Stimulated activated CD8-positive, alpha-beta memory T cell treated with anti-CD3 and anti-CD28 coated beads, Interleukin-12 subunit alpha, Interleukin-12 subunit beta, amount 100 ng/mL, for 1 hour (primary cell): Measurements from ENCODE around the gene NELFE.

Source experiments
- DNase-seq: peaks from one replicate; pipeline ENCODE4 v3.0.0-alpha.2; 2020; ENCODE audit warnings: low read depth

The NELFE gene

GRCh38 chr6:31972709-31973350, 14.1 kb upstream of the NELFE start:
- DNase-seq = no peak

GRCh38 chr6:31971993-31972708, 13.4 kb upstream of the NELFE start, which contains the start of gene DXO:
TSS of gene DXO (minus strand) at chr6:31972138. CDS start at chr6:31971675, 463 bp downstream.
- peak; percentile 97 for DNase-seq

GRCh38 chr6:31971279-31971992, 12.7 kb upstream of the NELFE start:
- DNase-seq = no peak

- no peak for DNase-seq
Observed at GRCh38 chr6:31970604-31971271, 12.0 kb upstream of the NELFE start.

GRCh38 chr6:31969712-31970603, 11.2 kb upstream of the NELFE start:
- DNase-seq = no peak

- DNase-seq = no peak
Observed at GRCh38 chr6:31968791-31969711, 10.3 kb upstream of the NELFE start.

- DNase-seq = no peak
Observed at GRCh38 chr6:31968326-31968725, 9.6 kb upstream of the NELFE start.

- DNase-seq = no peak
Observed at GRCh38 chr6:31967926-31968320, 9.2 kb upstream of the NELFE start.

GRCh38 chr6:31966997-31967925, 8.5 kb upstream of the NELFE start:
- no peak for DNase-seq

- DNase-seq = no peak
Observed at GRCh38 chr6:31966506-31966905, 7.7 kb upstream of the NELFE start.

- no peak for DNase-seq
Observed at GRCh38 chr6:31965700-31966099, 6.9 kb upstream of the NELFE start.

GRCh38 chr6:31963921-31964320, 5.2 kb upstream of the NELFE start:
- DNase-seq = no peak

GRCh38 chr6:31961616-31962015, 2.8 kb upstream of the NELFE start:
- DNase-seq = no peak

- no peak for DNase-seq
Observed at GRCh38 chr6:31958412-31958740, 395 bp downstream of the NELFE start.

GRCh38 chr6:31956796-31957195, 2.0 kb downstream of the NELFE start:
- DNase-seq = no peak

- DNase-seq = no peak
Observed at GRCh38 chr6:31954511-31954910, 4.3 kb downstream of the NELFE start.

- no peak for DNase-seq
Observed at GRCh38 chr6:31952890-31953289, 5.9 kb downstream of the NELFE start.

- no peak for DNase-seq
Observed at GRCh38 chr6:31952140-31952805, 6.5 kb downstream of the NELFE start.
